NCI-H748 treated with DMSO at 0.1 percent for 48 hours (cell line): ENCODE data around the gene RNF169.
"Not testable (repeated sequence)": the region's sequence is repeated elsewhere in the genome, so short reads cannot be mapped to it uniquely, and the experiment has no call there.

Experiments
- DNase-seq: peaks from one replicate; lab custom pipeline; 2025; lab: John Stamatoyannopoulos, UW

Gene RNF169

GRCh38 chr11:74768172-74768651 is 19.6 kb downstream of the RNF169 start:
- DNase-seq, result not testable (repeated sequence)

GRCh38 chr11:74769055-74769707 is 20.5 kb downstream of the RNF169 start:
- no peak for DNase-seq

GRCh38 chr11:74770456-74770855 is 21.8 kb downstream of the RNF169 start:
- DNase-seq, result no peak

- DNase-seq, result no peak
Measured at GRCh38 chr11:74771139-74771538, 22.5 kb downstream of the RNF169 start.

- DNase-seq, result no peak
Measured at GRCh38 chr11:74773476-74773875, 24.8 kb downstream of the RNF169 start.

GRCh38 chr11:74775762-74776161 is 27.1 kb downstream of the RNF169 start:
- DNase-seq, result no peak

GRCh38 chr11:74776546-74776945 is 27.9 kb downstream of the RNF169 start:
- DNase-seq, result no peak

GRCh38 chr11:74777038-74777437 is 28.4 kb downstream of the RNF169 start:
- no peak for DNase-seq

- no peak for DNase-seq
Measured at GRCh38 chr11:74777877-74778276, 29.2 kb downstream of the RNF169 start.

GRCh38 chr11:74778581-74778980 is 29.9 kb downstream of the RNF169 start:
- DNase-seq, result no peak

GRCh38 chr11:74780248-74781005 is 31.8 kb downstream of the RNF169 start:
- no peak for DNase-seq

GRCh38 chr11:74783241-74783871 is 34.7 kb downstream of the RNF169 start:
- DNase-seq, result no peak

GRCh38 chr11:74784234-74784633 is 35.6 kb downstream of the RNF169 start:
- no peak for DNase-seq

GRCh38 chr11:74784726-74785125 is 36.1 kb downstream of the RNF169 start:
- no peak for DNase-seq

- DNase-seq, result no peak
Measured at GRCh38 chr11:74786574-74786973, 37.9 kb downstream of the RNF169 start.

GRCh38 chr11:74791333-74792100 is 42.9 kb downstream of the RNF169 start:
- no peak for DNase-seq

GRCh38 chr11:74806267-74806666 is 57.6 kb downstream of the RNF169 start:
- no peak for DNase-seq

- no peak for DNase-seq
Measured at GRCh38 chr11:74809801-74810200, 61.2 kb downstream of the RNF169 start.

GRCh38 chr11:74815966-74816365 is 67.3 kb downstream of the RNF169 start:
- DNase-seq, result no peak

- no peak for DNase-seq
Measured at GRCh38 chr11:74816664-74817063, 68.0 kb downstream of the RNF169 start.

- DNase-seq, result no peak
Measured at GRCh38 chr11:74818283-74818946, 69.8 kb downstream of the RNF169 start.

GRCh38 chr11:74819400-74819799 is 70.8 kb downstream of the RNF169 start:
- no peak for DNase-seq
